ENCODE data around the gene TBL1X. TPM values are rescaled to one million over a fixed set of nuclear protein-coding genes. Genes with fewer than 3 reads are reported as not detected.

The TBL1X gene
- total RNA-seq, 1 donor from 2014 or later, result 26.4 TPM

- Mint-ChIP-seq H3K9me3 (ENCODE audit: unreplicated experiment) (no peaks in the 10 kb centered on the region), H3K36me3 (ENCODE audit: low read depth, unreplicated experiment) (no peaks in the 10 kb centered on the region), H3K4me3 (ENCODE audit: unreplicated experiment) (no peak overlapping the region), H3K27me3 (ENCODE audit: low read depth, unreplicated experiment) (no peaks in the 10 kb centered on the region), H3K27ac (ENCODE audit: unreplicated experiment) (no peak overlapping the region), H3K4me1 (ENCODE audit: low read depth, unreplicated experiment) (no peaks in the 10 kb centered on the region)
- H3K27ac ChIP-seq (ENCODE audit: low read depth, low read length), result no peak overlapping the region
- no peak overlapping the region for H3K4me3 ChIP-seq (ENCODE audit: insufficient read depth, low read depth, low read length)
- H3K4me2 ChIP-seq (ENCODE audit: low read length), result no peak overlapping the region
- TF ChIP-seq EZH2 (IDR thresholded peaks at IDR 0.05; ENCODE audit: insufficient read depth, low read length), result no peak
- no peak for TF ChIP-seq CTCF (IDR thresholded peaks at IDR 0.05; ENCODE audit: insufficient read depth, low read depth, low read length)
- H3K4me1 ChIP-seq (ENCODE audit: insufficient read depth, low read length), result no peaks in the 10 kb centered on the region
- H3K36me3 ChIP-seq (ENCODE audit: insufficient read depth, low read length), result no peaks in the 10 kb centered on the region
- DNase-seq (ENCODE audit: low read depth) (no peak), FAIRE-seq (no peak)
- no peaks in the 10 kb centered on the region for H3K9me3 ChIP-seq (ENCODE audit: insufficient read depth, low read depth, low read length)
- no peak overlapping the region for H2AFZ ChIP-seq (ENCODE audit: low read depth, low read length)
- no peaks in the 10 kb centered on the region for H3K79me2 ChIP-seq (ENCODE audit: insufficient read depth, low read length)
- no peaks in the 10 kb centered on the region for H4K20me1 ChIP-seq (ENCODE audit: insufficient read depth, low read length)
- H3K27me3 ChIP-seq (ENCODE audit: insufficient read depth, low read length), result no peaks in the 10 kb centered on the region
- H3K9ac ChIP-seq (ENCODE audit: low read length), result no peak overlapping the region
Measured at GRCh38 chrX:9430346-9430921, 34.4 kb upstream of the TBL1X start.

- no peak for TF ChIP-seq EZH2 (IDR thresholded peaks at IDR 0.05; ENCODE audit: insufficient read depth, low read length)
- TF ChIP-seq CTCF (IDR thresholded peaks at IDR 0.05; ENCODE audit: insufficient read depth, low read depth, low read length), result no peak
- no peak overlapping the region for H3K27ac Mint-ChIP-seq (ENCODE audit: unreplicated experiment)
- Histone ChIP-seq H3K27me3 (ENCODE audit: insufficient read depth, low read length) (no peaks in the 10 kb centered on the region), H3K4me3 (ENCODE audit: insufficient read depth, low read depth, low read length) (no peak overlapping the region), H3K9me3 (ENCODE audit: insufficient read depth, low read depth, low read length) (no peaks in the 10 kb centered on the region), H3K27ac (ENCODE audit: low read depth, low read length) (no peak overlapping the region), H4K20me1 (ENCODE audit: insufficient read depth, low read length) (no peaks in the 10 kb centered on the region), H3K9ac (ENCODE audit: low read length) (no peak overlapping the region), H3K4me1 (ENCODE audit: insufficient read depth, low read length) (no peaks in the 10 kb centered on the region), H3K79me2 (ENCODE audit: insufficient read depth, low read length) (no peaks in the 10 kb centered on the region), H3K36me3 (ENCODE audit: insufficient read depth, low read length) (no peaks in the 10 kb centered on the region), H3K4me2 (ENCODE audit: low read length) (no peak overlapping the region), H2AFZ (ENCODE audit: low read depth, low read length) (no peak overlapping the region)
- no peaks in the 10 kb centered on the region for H3K9me3 Mint-ChIP-seq (ENCODE audit: unreplicated experiment)
- no peak for FAIRE-seq
- H3K36me3 Mint-ChIP-seq (ENCODE audit: low read depth, unreplicated experiment), result no peaks in the 10 kb centered on the region
- H3K4me3 Mint-ChIP-seq (ENCODE audit: unreplicated experiment), result no peak overlapping the region
- no peak for DNase-seq (ENCODE audit: low read depth)
- no peaks in the 10 kb centered on the region for H3K4me1 Mint-ChIP-seq (ENCODE audit: low read depth, unreplicated experiment)
- no peaks in the 10 kb centered on the region for H3K27me3 Mint-ChIP-seq (ENCODE audit: low read depth, unreplicated experiment)
Measured at GRCh38 chrX:9431281-9431680, 33.6 kb upstream of the TBL1X start.

GRCh38 chrX:9433596-9433995 is 31.3 kb upstream of the TBL1X start:
- no peaks in the 10 kb centered on the region for H3K27me3 ChIP-seq (ENCODE audit: insufficient read depth, low read length)
- no peaks in the 10 kb centered on the region for H3K4me1 ChIP-seq (ENCODE audit: insufficient read depth, low read length)
- no peaks in the 10 kb centered on the region for H3K27me3 Mint-ChIP-seq (ENCODE audit: low read depth, unreplicated experiment)
- H3K27ac ChIP-seq (ENCODE audit: low read depth, low read length), result no peak overlapping the region
- no peaks in the 10 kb centered on the region for H3K79me2 ChIP-seq (ENCODE audit: insufficient read depth, low read length)
- H3K4me2 ChIP-seq (ENCODE audit: low read length), result no peak overlapping the region
- H3K27ac Mint-ChIP-seq (ENCODE audit: unreplicated experiment), result no peak overlapping the region
- peak; percentile 73 for DNase-seq (ENCODE audit: low read depth)
- H3K36me3 Mint-ChIP-seq (ENCODE audit: low read depth, unreplicated experiment), result no peaks in the 10 kb centered on the region
- no peak overlapping the region for H3K4me3 ChIP-seq (ENCODE audit: insufficient read depth, low read depth, low read length)
- no peak overlapping the region for H3K9ac ChIP-seq (ENCODE audit: low read length)
- H3K4me1 Mint-ChIP-seq (ENCODE audit: low read depth, unreplicated experiment), result no peaks in the 10 kb centered on the region
- FAIRE-seq, result peak; percentile 78
- TF ChIP-seq EZH2 (IDR thresholded peaks at IDR 0.05; ENCODE audit: insufficient read depth, low read length), result no peak
- no peak for TF ChIP-seq CTCF (IDR thresholded peaks at IDR 0.05; ENCODE audit: insufficient read depth, low read depth, low read length)
- no peak overlapping the region for H3K4me3 Mint-ChIP-seq (ENCODE audit: unreplicated experiment)
- no peaks in the 10 kb centered on the region for H3K9me3 ChIP-seq (ENCODE audit: insufficient read depth, low read depth, low read length)
- H2AFZ ChIP-seq (ENCODE audit: low read depth, low read length), result no peak overlapping the region
- no peaks in the 10 kb centered on the region for H4K20me1 ChIP-seq (ENCODE audit: insufficient read depth, low read length)
- no peaks in the 10 kb centered on the region for H3K36me3 ChIP-seq (ENCODE audit: insufficient read depth, low read length)
- H3K9me3 Mint-ChIP-seq (ENCODE audit: unreplicated experiment), result no peaks in the 10 kb centered on the region

All from astrocyte (in vitro differentiated cells and primary cell).